Activated CD8-positive, alpha-beta memory T cell treated with anti-CD3 and anti-CD28 coated beads, Interleukin-2, amount 50 U/mL, for 48 hours (primary cell): ENCODE data around the gene CTSA.
"Not testable (repeated sequence)": the region's sequence is repeated elsewhere in the genome, so short reads cannot be mapped to it uniquely, and the experiment has no call there.

Experiments used
- DNase-seq: peaks from one replicate; pipeline ENCODE4 v3.0.0-alpha.2; 2020

CTSA gene

GRCh38 chr20:45867136-45867818 is 23.9 kb upstream of the CTSA start:
- DNase-seq, result no peak

DNA sequence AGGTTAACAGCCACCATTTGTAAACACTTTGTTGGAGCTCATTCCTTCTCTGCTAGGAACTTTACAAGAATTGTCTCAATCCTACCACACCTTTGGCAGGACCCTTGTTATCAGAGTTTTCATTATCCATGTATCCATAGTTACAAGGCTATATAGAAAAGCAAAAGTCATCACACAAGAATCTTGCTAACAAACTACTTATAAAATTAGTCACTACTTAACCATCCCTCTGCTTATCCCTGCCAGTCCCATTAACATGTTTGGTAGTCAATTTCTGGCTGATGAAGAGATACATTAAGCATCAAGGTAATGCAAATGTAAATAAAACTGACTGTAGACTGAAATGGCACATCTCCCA is 23.3 kb upstream of the CTSA start:
- no peak for DNase-seq

GRCh38 chr20:45872626-45873025 is 18.5 kb upstream of the CTSA start:
- DNase-seq, result no peak

DNA sequence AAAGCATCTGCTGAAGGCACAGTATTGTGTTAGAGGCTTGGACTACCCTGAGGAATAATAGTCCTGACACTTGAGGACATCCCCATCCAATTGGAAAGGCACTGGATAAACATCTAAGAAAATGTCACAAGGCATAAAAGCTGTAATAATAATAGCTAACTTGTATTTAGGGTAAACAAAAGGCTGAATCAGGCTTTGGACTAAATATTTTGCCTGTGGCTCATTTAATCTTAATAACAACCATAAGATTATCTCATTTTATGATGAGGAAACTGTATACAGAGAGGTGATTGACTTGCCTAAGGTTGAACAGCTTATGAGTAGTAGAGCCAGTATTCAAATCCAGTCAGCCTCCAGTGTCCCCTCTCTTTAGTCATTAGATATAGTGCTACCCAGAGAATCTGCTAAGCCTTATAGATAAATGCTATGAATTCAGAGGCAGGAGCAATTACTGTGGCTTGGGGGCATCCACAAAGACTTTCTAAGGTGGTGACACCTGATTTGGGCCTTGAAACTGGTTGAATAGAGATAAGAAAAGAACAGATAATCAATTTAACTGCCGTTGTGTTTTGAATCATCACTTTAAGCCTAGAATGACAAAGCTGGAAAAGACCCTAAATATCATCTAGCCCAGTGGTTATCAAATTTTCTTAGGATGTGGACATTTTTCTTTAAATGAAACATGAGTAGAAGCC is 17.6 kb upstream of the CTSA start:
- DNase-seq, result no peak

DNA sequence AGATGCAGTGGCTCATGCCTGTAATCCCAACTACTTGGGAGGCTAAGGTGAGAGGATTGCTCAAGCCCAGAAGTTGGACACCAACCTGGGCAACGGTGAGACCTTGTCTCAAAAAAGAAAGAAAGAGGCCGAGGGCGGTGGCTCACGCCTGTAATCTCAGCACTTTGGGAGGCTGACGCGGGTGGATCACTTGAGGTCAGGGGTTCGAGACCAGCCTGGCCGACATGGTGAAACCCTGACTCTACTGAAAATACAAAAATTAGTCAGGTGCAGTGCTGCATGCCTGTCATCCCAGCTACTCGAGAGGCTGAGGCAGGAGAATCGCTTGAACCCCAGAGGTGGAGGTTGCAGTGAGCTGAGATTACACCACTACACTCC is 17.0 kb upstream of the CTSA start:
- DNase-seq, result not testable (repeated sequence)

DNA sequence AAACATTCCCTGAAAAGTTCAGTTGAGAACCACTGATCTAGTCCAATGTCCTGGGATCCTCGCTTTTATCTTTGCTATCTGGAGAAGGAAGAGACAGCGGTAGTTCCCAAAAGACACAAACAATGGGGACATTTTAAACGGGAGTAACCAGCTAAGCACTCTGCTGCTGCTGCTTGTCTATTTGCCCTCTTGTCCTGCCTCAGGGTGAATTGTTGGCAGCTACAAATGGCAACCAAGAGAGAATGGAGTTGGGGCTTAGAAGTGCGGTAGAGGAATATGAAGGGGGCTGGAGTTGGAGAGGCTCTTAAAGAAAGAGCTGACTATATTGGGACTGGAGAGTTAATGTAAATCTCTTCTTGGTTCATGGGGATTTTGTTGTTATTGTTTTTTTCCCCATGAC is 16.6 kb upstream of the CTSA start:
- DNase-seq, result no peak

GRCh38 chr20:45878076-45878761 is 12.9 kb upstream of the CTSA start:
- no peak for DNase-seq

GRCh38 chr20:45880988-45881788 is 9.9 kb upstream of the CTSA start, which contains the start of gene ZSWIM1:
TSS of gene ZSWIM1 (plus strand) at chr20:45881227. CDS start at chr20:45882593, 1,366 bp downstream.
- peak; percentile 99 for DNase-seq

DNA sequence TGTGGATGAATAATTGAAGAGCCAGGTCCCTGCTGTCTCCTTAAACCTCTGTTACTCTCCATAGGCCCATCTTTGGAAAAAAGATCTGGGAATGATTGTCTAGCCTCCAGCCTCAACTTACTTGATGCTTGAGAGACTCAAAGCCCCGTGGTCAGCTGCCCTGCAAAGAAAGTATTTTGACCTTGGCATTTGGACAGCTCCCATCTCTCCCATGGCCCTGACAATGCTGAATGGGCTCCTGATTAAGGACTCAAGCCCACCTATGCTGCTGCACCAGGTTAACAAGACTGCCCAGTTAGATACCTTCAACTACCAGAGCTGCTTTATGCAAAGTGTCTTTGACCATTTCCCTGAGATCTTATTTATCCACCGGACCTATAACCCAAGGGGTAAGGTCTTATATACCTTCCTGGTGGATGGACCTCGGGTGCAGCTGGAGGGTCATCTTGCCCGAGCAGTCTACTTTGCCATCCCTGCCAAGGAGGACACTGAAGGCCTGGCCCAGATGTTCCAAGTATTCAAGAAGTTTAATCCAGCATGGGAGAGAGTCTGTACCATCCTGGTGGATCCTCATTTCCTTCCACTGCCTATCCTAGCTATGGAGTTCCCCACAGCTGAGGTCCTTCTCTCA is 8.6 kb upstream of the CTSA start:
- DNase-seq, result no peak

DNA sequence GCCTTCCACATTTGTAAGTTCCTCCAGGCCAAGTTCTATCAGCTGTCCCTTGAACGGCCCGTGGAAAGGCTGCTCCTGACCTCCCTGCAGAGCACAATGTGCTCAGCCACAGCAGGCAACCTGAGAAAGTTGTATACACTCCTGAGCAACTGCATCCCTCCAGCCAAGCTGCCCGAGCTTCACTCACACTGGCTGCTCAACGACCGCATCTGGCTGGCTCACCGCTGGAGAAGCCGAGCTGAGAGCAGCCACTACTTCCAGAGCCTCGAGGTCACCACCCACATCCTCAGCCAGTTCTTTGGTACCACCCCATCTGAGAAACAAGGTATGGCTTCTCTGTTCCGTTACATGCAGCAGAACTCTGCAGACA is 8.1 kb upstream of the CTSA start:
- no peak for DNase-seq

GRCh38 chr20:45886590-45887345 is 4.4 kb upstream of the CTSA start:
- no peak for DNase-seq

DNA sequence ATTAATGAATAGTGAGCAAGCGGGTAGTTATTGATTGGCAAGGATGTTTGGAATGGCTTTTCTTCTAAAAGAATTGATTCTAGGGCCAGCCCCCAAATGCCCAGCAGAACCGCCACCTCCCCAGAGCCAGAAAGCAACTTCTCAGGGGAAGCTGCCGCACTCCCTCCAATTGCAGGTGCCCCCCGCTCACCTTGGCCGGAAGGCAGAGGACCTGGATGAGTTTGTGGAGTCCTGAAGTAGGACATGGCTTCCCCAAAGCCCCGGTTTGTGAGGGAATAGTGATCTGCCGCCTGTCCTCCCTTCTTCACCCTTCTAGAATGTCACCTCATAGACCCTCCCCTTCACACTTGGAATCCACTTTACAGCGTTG is 3.8 kb upstream of the CTSA start, which contains the start of gene SPATA25:
Gene SPATA25 (minus strand): TSS at position 277 of the 370 bp plus-strand sequence. CDS start 32 bp downstream, at position 245.
- no peak for DNase-seq

- DNase-seq, result no peak
Observed at GRCh38 chr20:45888681-45889080, 2.5 kb upstream of the CTSA start.

DNA sequence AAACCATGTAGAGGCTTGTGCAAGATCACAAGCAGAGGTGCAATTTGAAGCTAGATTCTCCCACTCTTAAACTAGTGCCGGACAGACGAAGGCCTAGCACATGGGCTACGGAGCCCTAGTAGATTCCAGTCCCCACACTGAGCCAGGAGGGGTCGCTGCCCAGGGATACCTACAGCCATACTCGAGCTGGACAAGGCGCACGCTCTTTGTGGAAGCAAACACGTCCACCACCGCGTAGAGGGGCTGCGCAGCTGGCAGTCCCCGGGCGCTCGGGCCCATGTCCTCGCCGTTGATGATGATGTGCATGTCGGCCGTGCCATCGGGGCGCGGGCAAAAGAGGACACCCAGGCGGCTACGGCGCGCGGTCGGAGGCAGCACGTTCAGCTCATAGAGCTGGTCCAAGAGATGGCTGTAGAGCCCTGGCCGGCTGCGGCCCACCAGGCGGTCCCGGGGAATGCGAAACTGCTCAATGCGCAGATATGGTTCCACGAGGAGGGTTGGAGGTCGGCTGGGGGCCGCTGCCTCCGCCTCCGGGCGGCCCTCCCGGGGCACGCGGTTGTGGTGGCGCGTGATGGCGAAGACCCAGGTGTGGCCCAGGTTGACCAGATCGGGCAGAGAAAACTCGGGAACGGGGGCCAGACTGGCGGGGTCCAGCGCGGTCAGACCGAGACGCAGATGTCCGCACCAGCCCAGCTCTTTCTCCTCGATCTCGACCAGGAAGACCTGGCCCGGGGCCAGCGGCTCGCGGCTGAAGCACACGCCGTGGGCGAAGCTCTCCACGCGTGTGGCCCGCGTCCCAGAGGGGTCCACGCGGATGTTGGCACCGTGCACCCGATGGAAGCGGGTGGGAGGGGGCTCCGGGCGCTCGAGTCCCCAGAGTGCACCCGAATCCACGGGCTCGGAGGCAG is 804 bp upstream of the CTSA start:
- DNase-seq, result peak; percentile 78

DNA sequence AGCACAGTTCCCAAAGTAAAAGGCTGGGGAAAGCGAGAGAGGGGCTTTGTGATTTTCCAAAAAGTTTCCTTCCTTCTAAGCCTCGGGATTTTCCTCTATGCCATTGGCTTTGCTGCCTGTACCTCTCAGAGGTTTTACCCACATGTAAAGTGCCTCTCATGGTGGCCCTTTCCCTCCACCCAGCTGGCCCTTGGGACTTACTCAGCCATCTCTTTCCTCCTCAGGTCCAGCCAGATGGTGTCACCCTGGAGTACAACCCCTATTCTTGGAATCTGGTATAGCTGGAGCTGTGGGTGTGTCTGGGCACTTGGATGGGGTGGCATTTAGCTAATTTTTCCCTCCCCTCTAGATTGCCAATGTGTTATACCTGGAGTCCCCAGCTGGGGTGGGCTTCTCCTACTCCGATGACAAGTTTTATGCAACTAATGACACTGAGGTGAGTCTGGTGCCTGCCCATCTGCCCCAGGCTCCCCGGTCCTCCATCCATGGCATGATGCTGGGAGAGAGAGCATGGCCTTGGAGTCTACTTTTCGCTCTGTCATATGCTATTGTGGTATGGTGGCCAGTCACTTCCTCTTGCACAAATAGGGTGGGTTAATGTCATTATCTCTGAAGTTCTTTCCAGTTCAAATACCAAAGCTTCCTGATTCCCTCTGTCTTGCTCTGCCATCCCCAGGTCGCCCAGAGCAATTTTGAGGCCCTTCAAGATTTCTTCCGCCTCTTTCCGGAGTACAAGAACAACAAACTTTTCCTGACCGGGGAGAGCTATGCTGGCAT is 1.1 kb downstream of the CTSA start:
- no peak for DNase-seq

GRCh38 chr20:45892828-45893500 is 1.8 kb downstream of the CTSA start:
- no peak for DNase-seq

GRCh38 chr20:45893831-45894230 is 2.7 kb downstream of the CTSA start:
- DNase-seq, result no peak

- no peak for DNase-seq
Observed at GRCh38 chr20:45894797-45895196, 3.7 kb downstream of the CTSA start.

GRCh38 chr20:45896641-45897161 is 5.6 kb downstream of the CTSA start:
- DNase-seq, result no peak
